IPS-18c (cell line): Measurements from ENCODE around the gene SETD1A.

Experiments used
- H3K4me3 ChIP-seq: 2 replicates; pipeline ENCODE4 v1.7.0; 2013; ENCODE audit warnings: low read depth, mild to moderate bottlenecking, low read length, moderate library complexity; ENCODE audit not compliant: insufficient read depth
- H3K9me3 ChIP-seq: one replicate; pipeline ENCODE4 v1.6.1; 2013; ENCODE audit warnings: mild to moderate bottlenecking, low read length, moderate library complexity; ENCODE audit not compliant: control insufficient read depth, insufficient read depth

SETD1A gene

DNA sequence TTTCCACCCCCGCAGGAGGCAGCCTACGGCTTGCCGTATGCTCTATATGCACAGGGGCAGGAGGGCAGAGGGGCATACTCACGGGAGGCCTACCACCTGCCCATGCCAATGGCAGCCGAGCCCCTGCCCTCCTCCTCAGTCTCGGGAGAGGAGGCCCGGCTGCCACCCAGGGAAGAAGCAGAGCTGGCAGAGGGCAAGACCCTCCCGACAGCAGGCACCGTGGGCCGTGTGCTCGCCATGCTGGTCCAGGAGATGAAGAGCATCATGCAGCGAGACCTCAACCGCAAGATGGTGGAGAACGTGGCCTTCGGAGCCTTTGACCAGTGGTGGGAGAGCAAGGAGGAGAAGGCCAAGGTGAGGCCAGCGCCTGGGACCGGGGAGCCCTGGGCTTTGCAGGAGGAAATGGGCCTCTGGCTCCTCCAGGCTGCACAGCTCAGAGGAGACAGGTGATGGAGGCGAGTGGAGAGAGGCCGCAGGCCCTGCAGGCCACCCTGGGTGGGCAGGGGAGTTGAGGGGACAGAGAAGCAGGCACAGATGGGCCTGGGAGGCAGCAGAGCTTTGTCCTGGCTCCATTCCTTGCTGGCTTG lies 8.6 kb downstream of the SETD1A start:
- no peaks in the 10 kb centered on the region for H3K9me3 ChIP-seq
- H3K4me3 ChIP-seq = no peak overlapping the region

- H3K9me3 ChIP-seq = no peaks in the 10 kb centered on the region
- H3K4me3 ChIP-seq = no peak overlapping the region
Measured at GRCh38 chr16:30967795-30968194, 10.2 kb downstream of the SETD1A start.

- H3K9me3 ChIP-seq = no peaks in the 10 kb centered on the region
Measured at GRCh38 chr16:30969246-30969842, 11.8 kb downstream of the SETD1A start.

GRCh38 chr16:30971298-30971697 lies 13.7 kb downstream of the SETD1A start:
- H3K4me3 ChIP-seq = no peak overlapping the region
- no peaks in the 10 kb centered on the region for H3K9me3 ChIP-seq

More at GRCh38 chr16:30969246-30969842, 11.8 kb downstream of the SETD1A start:
- H3K4me3 ChIP-seq = no peak overlapping the region

- Histone ChIP-seq H3K9me3 (no peaks in the 10 kb centered on the region), H3K4me3 (no peak overlapping the region)
Measured at GRCh38 chr16:30972872-30973271, 15.3 kb downstream of the SETD1A start.

- no peaks in the 10 kb centered on the region for H3K9me3 ChIP-seq
- no peak overlapping the region for H3K4me3 ChIP-seq
Measured at GRCh38 chr16:30974348-30974747, 16.8 kb downstream of the SETD1A start.

DNA sequence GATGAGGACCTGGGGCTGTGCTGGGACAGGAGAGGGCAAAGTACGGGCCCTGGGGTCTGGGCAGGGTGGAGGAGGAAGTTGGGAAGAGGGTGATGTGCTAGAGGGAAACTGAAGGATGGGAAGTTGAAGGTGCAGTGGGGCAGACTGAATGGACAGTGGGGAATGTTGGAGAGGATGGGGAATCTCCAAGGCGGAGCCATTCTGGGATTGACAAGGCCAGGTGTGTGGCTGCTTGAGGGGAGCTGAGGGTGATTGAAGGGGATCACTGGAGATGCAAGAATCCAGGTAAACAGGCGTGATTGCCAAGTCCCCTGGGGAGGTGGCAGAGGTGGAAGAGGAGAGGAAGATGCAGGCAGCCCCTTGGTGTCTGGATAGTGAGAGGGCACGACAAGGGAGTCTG lies 18.9 kb downstream of the SETD1A start:
- Histone ChIP-seq H3K4me3 (no peak overlapping the region), H3K9me3 (no peaks in the 10 kb centered on the region)

DNA sequence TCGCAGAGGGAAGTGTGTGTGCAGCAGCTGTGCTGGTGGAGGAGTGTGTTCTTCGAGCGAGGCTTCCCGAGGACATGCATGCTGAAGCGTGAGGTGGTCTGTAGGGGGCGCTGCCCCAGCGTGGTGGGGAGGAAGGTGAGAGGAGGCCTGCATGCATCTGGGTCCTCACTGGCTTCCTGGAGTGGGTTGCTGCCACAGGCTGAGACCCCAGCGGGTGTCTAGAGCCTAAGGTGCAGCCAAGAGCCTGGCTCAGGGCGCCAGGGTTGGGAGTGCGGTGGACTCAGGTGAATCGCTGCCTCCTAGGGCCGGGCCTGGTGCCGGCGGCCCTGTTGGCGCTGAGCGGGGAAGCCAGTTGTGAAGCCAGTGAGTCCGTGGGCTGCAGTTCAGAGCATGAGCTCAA lies 19.9 kb downstream of the SETD1A start:
- H3K4me3 ChIP-seq = no peak overlapping the region
- H3K9me3 ChIP-seq = no peaks in the 10 kb centered on the region

DNA sequence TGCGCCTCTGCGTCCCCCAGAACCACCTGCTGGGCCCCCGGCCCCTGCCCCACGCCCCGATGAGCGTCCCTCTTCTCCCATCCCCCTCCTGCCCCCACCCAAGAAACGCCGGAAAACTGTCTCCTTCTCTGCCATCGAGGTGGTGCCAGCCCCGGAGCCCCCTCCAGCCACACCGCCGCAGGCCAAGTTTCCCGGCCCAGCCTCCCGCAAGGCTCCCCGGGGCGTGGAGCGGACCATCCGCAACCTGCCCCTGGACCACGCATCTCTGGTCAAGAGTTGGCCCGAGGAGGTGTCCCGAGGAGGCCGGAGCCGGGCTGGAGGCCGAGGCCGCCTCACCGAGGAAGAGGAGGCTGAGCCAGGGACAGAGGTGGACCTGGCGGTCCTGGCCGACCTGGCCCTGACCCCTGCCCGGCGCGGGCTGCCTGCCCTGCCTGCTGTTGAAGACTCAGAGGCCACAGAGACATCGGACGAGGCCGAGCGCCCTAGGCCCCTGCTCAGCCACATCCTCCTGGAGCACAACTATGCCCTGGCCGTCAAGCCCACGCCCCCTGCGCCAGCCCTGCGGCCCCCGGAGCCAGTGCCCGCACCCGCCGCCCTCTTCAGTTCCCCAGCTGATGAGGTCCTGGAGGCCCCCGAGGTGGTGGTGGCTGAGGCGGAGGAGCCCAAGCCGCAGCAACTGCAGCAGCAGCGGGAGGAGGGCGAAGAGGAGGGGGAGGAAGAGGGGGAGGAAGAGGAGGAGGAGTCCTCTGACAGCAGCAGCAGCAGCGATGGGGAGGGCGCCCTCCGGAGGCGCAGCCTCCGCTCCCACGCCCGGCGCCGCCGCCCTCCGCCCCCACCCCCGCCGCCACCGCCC lies 21.8 kb downstream of the SETD1A start:
- no peaks in the 10 kb centered on the region for H3K9me3 ChIP-seq
- no peak overlapping the region for H3K4me3 ChIP-seq

GRCh38 chr16:30980023-30980371 lies 22.4 kb downstream of the SETD1A start:
- Histone ChIP-seq H3K9me3 (no peaks in the 10 kb centered on the region), H3K4me3 (no peak overlapping the region)

- no peaks in the 10 kb centered on the region for H3K9me3 ChIP-seq
Measured at GRCh38 chr16:30980434-30980833, 22.9 kb downstream of the SETD1A start.

DNA sequence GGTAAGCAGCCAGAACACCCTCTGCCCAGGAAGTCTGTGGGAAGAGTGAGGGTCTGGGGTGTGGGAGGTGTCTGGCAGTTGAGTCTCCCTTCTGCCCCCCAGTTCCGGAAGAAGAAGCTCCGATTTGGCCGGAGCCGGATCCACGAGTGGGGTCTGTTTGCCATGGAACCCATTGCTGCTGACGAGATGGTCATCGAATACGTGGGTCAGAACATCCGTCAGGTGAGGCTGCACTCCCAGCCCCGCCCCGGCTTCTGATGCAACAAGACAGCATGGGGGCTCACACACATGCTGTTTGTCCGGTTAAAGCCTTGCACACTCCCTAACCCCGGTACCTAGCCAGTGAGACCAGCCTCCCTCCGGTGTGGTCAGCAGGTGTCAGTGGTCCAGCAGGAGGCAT lies 23.4 kb downstream of the SETD1A start:
- Histone ChIP-seq H3K9me3 (no peaks in the 10 kb centered on the region), H3K4me3 (no peak overlapping the region)

More at GRCh38 chr16:30980434-30980833, 22.9 kb downstream of the SETD1A start:
- no peak overlapping the region for H3K4me3 ChIP-seq

- Histone ChIP-seq H3K4me3 (no peak overlapping the region), H3K9me3 (no peaks in the 10 kb centered on the region)
Measured at GRCh38 chr16:30982548-30983288, 25.2 kb downstream of the SETD1A start.

DNA sequence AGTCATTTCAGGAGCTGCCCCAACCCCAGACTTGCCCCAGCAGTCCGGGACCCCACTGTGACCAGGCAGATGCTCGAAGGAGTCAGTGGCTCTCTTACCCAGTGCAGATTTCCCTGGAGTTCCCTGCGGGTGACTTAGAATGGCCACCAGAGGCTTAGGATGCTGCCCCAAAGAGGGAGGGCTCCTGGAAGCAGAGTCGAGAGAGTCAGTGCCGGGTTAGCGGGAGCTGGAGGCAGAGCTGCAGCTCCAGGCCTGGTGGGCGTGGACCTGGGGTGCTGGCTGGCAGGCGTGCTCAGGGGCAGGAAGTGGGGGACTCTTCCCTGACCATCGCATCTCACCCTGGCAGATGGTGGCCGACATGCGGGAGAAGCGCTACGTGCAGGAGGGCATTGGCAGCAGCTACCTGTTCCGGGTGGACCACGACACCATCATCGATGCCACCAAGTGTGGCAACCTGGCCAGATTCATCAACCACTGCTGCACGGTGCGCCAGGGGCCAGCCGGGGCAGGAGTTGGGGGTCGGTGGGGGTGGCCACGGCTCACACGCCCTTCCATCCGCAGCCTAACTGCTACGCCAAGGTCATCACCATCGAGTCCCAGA lies 25.8 kb downstream of the SETD1A start:
- no peaks in the 10 kb centered on the region for H3K9me3 ChIP-seq
- no peak overlapping the region for H3K4me3 ChIP-seq

DNA sequence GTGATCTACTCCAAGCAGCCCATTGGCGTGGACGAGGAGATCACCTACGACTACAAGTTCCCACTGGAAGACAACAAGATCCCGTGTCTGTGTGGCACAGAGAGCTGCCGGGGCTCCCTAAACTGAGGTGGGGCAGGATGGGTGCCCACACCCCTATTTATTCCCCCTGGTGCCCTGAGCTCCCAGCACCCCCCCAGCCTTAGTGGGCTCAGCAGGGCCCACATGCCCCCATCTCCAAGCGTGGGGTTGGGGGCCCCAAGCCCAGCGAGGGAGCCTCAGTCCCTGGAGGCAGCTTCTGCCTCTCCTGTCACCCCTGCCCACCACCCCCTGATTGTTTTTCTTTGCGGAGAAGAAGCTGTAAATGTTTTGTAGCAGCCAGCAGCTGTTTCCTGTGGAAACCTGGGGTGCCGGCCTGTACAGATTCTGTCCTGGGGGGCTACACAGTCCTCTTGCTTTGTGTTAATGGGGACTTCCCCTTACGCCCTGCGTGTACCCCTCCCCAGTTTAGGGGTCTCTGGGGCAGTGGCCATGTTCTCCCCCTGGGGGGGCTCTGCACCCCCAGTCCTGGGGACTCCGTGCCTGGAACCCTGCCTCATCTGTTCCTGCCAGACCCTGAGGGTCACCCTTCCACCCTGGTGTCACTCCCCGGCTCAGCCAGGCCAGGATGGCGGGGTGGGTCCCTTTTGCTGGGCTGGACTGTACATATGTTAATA lies 26.5 kb downstream of the SETD1A start:
- H3K9me3 ChIP-seq = no peaks in the 10 kb centered on the region
- no peak overlapping the region for H3K4me3 ChIP-seq

GRCh38 chr16:30984669-30985400 lies 27.3 kb downstream of the SETD1A start, which contains the start of gene HSD3B7:
HSD3B7 (plus strand) TSS chr16:30985207; CDS start chr16:30985659, 452 bp downstream.
- Histone ChIP-seq H3K9me3 (no peaks in the 10 kb centered on the region), H3K4me3 (peak within 1 kb of the TSS; percentile 46; the same call in 1 of the 2 replicates)
